GM19324 (cell line): ENCODE measurements around the gene TOLLIP.
"Not testable (repeated sequence)": the region's sequence is repeated elsewhere in the genome, so short reads cannot be mapped to it uniquely, and the experiment has no call there.

Experiments used
- ATAC-seq: cut with Tn5 transposase; IDR thresholded peaks from one replicate; pipeline ENCODE4 v1.9.1; 2021; ENCODE audit warnings: mild to moderate bottlenecking, moderate library complexity; ENCODE audit not compliant: unreplicated experiment, low FRiP score

TOLLIP gene

GRCh38 chr11:1267441-1268100, 41.9 kb downstream of the TOLLIP start:
- no peak for ATAC-seq

- not testable (repeated sequence) for ATAC-seq
Observed at GRCh38 chr11:1266976-1267375, 42.5 kb downstream of the TOLLIP start.

GRCh38 chr11:1265480-1265879, 44.0 kb downstream of the TOLLIP start:
- not testable (repeated sequence) for ATAC-seq

GRCh38 chr11:1264444-1264843, 45.0 kb downstream of the TOLLIP start:
- not testable (repeated sequence) for ATAC-seq

- no peak for ATAC-seq
Observed at GRCh38 chr11:1263010-1263409, 46.4 kb downstream of the TOLLIP start.

- ATAC-seq: no peak
Observed at GRCh38 chr11:1262172-1263006, 47.0 kb downstream of the TOLLIP start.

GRCh38 chr11:1261241-1262071, 48.0 kb downstream of the TOLLIP start:
- ATAC-seq: no peak

- no peak for ATAC-seq
Observed at GRCh38 chr11:1260620-1261019, 48.8 kb downstream of the TOLLIP start.

- no peak for ATAC-seq
Observed at GRCh38 chr11:1260023-1260501, 49.4 kb downstream of the TOLLIP start.

GRCh38 chr11:1259561-1259960, 49.9 kb downstream of the TOLLIP start:
- no peak for ATAC-seq

GRCh38 chr11:1259076-1259461, 50.4 kb downstream of the TOLLIP start:
- no peak for ATAC-seq

- no peak for ATAC-seq
Observed at GRCh38 chr11:1258401-1259075, 50.9 kb downstream of the TOLLIP start.

GRCh38 chr11:1257916-1258315, 51.5 kb downstream of the TOLLIP start:
- no peak for ATAC-seq

- ATAC-seq: no peak
Observed at GRCh38 chr11:1257366-1257765, 52.1 kb downstream of the TOLLIP start.

- ATAC-seq: no peak
Observed at GRCh38 chr11:1256257-1257045, 53.0 kb downstream of the TOLLIP start.

GRCh38 chr11:1255151-1255550, 54.3 kb downstream of the TOLLIP start:
- ATAC-seq: no peak

GRCh38 chr11:1254733-1255132, 54.7 kb downstream of the TOLLIP start:
- ATAC-seq: no peak

GRCh38 chr11:1254086-1254648, 55.3 kb downstream of the TOLLIP start:
- ATAC-seq: no peak

GRCh38 chr11:1253103-1253485, 56.3 kb downstream of the TOLLIP start:
- ATAC-seq: no peak
